ENCODE results near the gene OGT. TPM values are rescaled to one million over a fixed set of nuclear protein-coding genes. Genes with fewer than 3 reads are reported as not detected.
"Not testable (repeated sequence)": the region's sequence is repeated elsewhere in the genome, so short reads cannot be mapped to it uniquely, and the experiment has no call there.

Gene OGT
- total RNA-seq, 1 donor from 2014 or later: 225 TPM

- no peak for DNase-seq (ENCODE audit: low spot score)
These were observed 7.9 kb downstream of the OGT start for GRCh38 chrX:71540801-71541200.

- DNase-seq (ENCODE audit: low spot score): no peak
These were observed 8.5 kb downstream of the OGT start for GRCh38 chrX:71541210-71542022.

- no peak for DNase-seq (ENCODE audit: low spot score)
These were observed 9.5 kb downstream of the OGT start for GRCh38 chrX:71542411-71542810.

GRCh38 chrX:71542825-71543224 is 9.9 kb downstream of the OGT start:
- no peak for DNase-seq (ENCODE audit: low spot score)

- no peak for DNase-seq (ENCODE audit: low spot score)
These were observed 10.4 kb downstream of the OGT start for GRCh38 chrX:71543316-71543715.

- DNase-seq (ENCODE audit: low spot score): no peak
These were observed 12.5 kb downstream of the OGT start for GRCh38 chrX:71545364-71545763.

GRCh38 chrX:71546879-71547278 is 14.0 kb downstream of the OGT start:
- no peak for DNase-seq (ENCODE audit: low spot score)

- DNase-seq (ENCODE audit: low spot score): no peak
These were observed 14.4 kb downstream of the OGT start for GRCh38 chrX:71547339-71547738.

GRCh38 chrX:71549986-71550385 is 17.1 kb downstream of the OGT start:
- no peak for DNase-seq (ENCODE audit: low spot score)

- no peak for DNase-seq (ENCODE audit: low spot score)
These were observed 17.7 kb downstream of the OGT start for GRCh38 chrX:71550578-71550977.

GRCh38 chrX:71556036-71556435 is 23.1 kb downstream of the OGT start:
- DNase-seq (ENCODE audit: low spot score): no peak

- DNase-seq (ENCODE audit: low spot score): no peak
These were observed 26.0 kb downstream of the OGT start for GRCh38 chrX:71558920-71559319.

- DNase-seq (ENCODE audit: low spot score): not testable (repeated sequence)
These were observed 26.9 kb downstream of the OGT start for GRCh38 chrX:71559773-71560172.

- no peak for DNase-seq (ENCODE audit: low spot score)
These were observed 31.0 kb downstream of the OGT start for GRCh38 chrX:71563921-71564320.

GRCh38 chrX:71565474-71566041 is 32.7 kb downstream of the OGT start:
- no peak for DNase-seq (ENCODE audit: low spot score)

- not testable (repeated sequence) for DNase-seq (ENCODE audit: low spot score)
These were observed 38.5 kb downstream of the OGT start for GRCh38 chrX:71571390-71571789.

- DNase-seq (ENCODE audit: low spot score): no peak
These were observed 40.7 kb downstream of the OGT start for GRCh38 chrX:71573590-71573989.

- no peak for DNase-seq (ENCODE audit: low spot score)
These were observed 44.8 kb downstream of the OGT start for GRCh38 chrX:71577682-71578081.

GRCh38 chrX:71578253-71579135 is 45.6 kb downstream of the OGT start, which contains the start of gene GCNA:
Gene GCNA, plus strand, starts transcription at chrX:71578437. Its CDS starts 2,385 bp downstream, at chrX:71580822.
- no peak for DNase-seq (ENCODE audit: low spot score)

- DNase-seq (ENCODE audit: low spot score): no peak
These were observed 46.5 kb downstream of the OGT start for GRCh38 chrX:71579136-71579989.

- DNase-seq (ENCODE audit: low spot score): no peak
These were observed 47.1 kb downstream of the OGT start for GRCh38 chrX:71579990-71580380.

All from ureter (tissue), 1 donor.